Prostate gland (tissue), 2 donors: Measurements from ENCODE around the gene STEEP1. TPM values are rescaled to one million over a fixed set of nuclear protein-coding genes. Genes with fewer than 3 reads are reported as not detected.
A peak's percentile ranks its signal among the peaks of the same experiment; 100 is the strongest.

Experiments
- DNase-seq: peaks from one replicate; pipeline ENCODE4 v3.0.0-alpha.2; 2019; ENCODE audit warnings: low spot score
- H3K27ac ChIP-seq, 2 donors: fragments of 200-600 bp; sonication (generic); 2 replicates each; pipeline ENCODE4 v1.5.1; 2017 to 2019
- H3K27me3 ChIP-seq: fragments of 200-600 bp; sonication (generic); replicated peaks from 2 replicates; pipeline ENCODE4 v1.5.1; 2019; ENCODE audit not compliant: insufficient read depth
- H3K36me3 ChIP-seq, 2 donors: fragments of 200-600 bp; sonication (generic); 1 replicate in 1 of 2; 2 replicates in 1 of 2; pipeline versions ENCODE4 v1.5.1 to v1.8.1; 2017 to 2019
- H3K4me1 ChIP-seq: fragments of 200-600 bp; sonication (generic); replicated peaks from 2 replicates; pipeline ENCODE4 v1.5.1; 2019
- H3K4me3 ChIP-seq, 2 donors: fragments of 200-600 bp; sonication (generic); 2 replicates each; pipeline ENCODE4 v1.5.1; 2017 to 2019
- H3K9me3 ChIP-seq: fragments of 200-600 bp; sonication (generic); 2 replicates; pipeline ENCODE4 v1.5.1; 2017
- CTCF ChIP-seq, 4 experiments: fragments of 200-600 bp in 2 of 4; fragments of 450-650 bp in 2 of 4; sonication (generic) in 2 of 4; IDR thresholded peaks; 1 replicate in 3 of 4; 2 replicates in 1 of 4; pipeline ENCODE4 v1.5.1; 2016 to 2019; ENCODE audit warnings: antibody characterized with exemption in 4 of 4, mild to moderate bottlenecking in 2 of 4, moderate library complexity in 2 of 4
- POLR2A ChIP-seq: fragments of 450-650 bp; IDR thresholded peaks from one replicate; pipeline ENCODE4 v1.6.1; 2016; ENCODE audit warnings: antibody characterized with exemption, mild to moderate bottlenecking
- POLR2AphosphoS5 ChIP-seq: sonication (generic); formaldehyde crosslinking; IDR thresholded peaks from one replicate; pipeline ENCODE4 v1.6.1; 2017; ENCODE audit warnings: antibody characterized with exemption
- WGBS: methylation state at CpG from one replicate; pipeline ENCODE4 v1.1.5; 2018; 5-methylcytosine and 5-hydroxymethylcytosine counted together
- intact Hi-C: fragments of 100-400 bp; cut with DNase I; formaldehyde crosslinking; loops from one replicate; pipeline ENCODE4 v1.14.2; 2022
- total RNA-seq, 2 donors: library from RNA; depleted of rRNA; stranded (reverse); fragments of >200 nt; gene quantifications; one replicate each; pipeline ENCODE4 v1.1.0, GENCODE V29; 2016

Gene STEEP1
- 10 to 100 TPM; 31.9 to 33.4 TPM for total RNA-seq

- no peaks in the 10 kb centered on the region for H3K36me3 ChIP-seq
- peak within 1 kb of the TSS; percentile 42 for H3K4me3 ChIP-seq
- no peaks in the 10 kb centered on the region for H3K4me1 ChIP-seq
- WGBS = 1% methylated on average over 17 of the region's 27 CpGs
- TF ChIP-seq POLR2AphosphoS5 (peak; percentile 96), POLR2A (no peak), CTCF (IDR thresholded peaks at IDR 0.05) (no peak)
- H3K27ac ChIP-seq = peak within 1 kb of the TSS; percentile 63 to 64
- H3K9me3 ChIP-seq = no peaks in the 10 kb centered on the region
- DNase-seq = peak; percentile 79
- H3K27me3 ChIP-seq = no peaks in the 10 kb centered on the region
- intact Hi-C loops = loop anchor here (1.0 kb wide), 1 partner anchor 9 kb away; the partner anchor contains the start of gene UBE2A
Measured at GRCh38 chrX:119565107-119565663, at the start of gene STEEP1. Gene STEEP1, minus strand, starts transcription at chrX:119565409. Its CDS starts 54 bp downstream, at chrX:119565355.

GRCh38 chrX:119614776-119615175 is 49.6 kb upstream of the STEEP1 start:
- H3K27ac ChIP-seq = no peak overlapping the region
- no peak for DNase-seq
- H3K9me3 ChIP-seq = no peaks in the 10 kb centered on the region
- H3K36me3 ChIP-seq = no peaks in the 10 kb centered on the region
- TF ChIP-seq POLR2A (no peak), CTCF (IDR thresholded peaks at IDR 0.05) (no peak), POLR2AphosphoS5 (no peak)
- WGBS = 74% methylated on average over 13 of the region's 13 CpGs
- H3K4me1 ChIP-seq = no peaks in the 10 kb centered on the region
- intact Hi-C loops = loop anchor here (10.0 kb wide), 1 partner anchor 120 kb away; no protein-coding TSS in a partner anchor
- no peaks in the 10 kb centered on the region for H3K27me3 ChIP-seq
- H3K4me3 ChIP-seq = no peak overlapping the region

GRCh38 chrX:119607018-119607389 is 41.8 kb upstream of the STEEP1 start:
- intact Hi-C loops = loop anchor here (10.0 kb wide), 1 partner anchor 268 kb away; the partner anchor contains the start of genes NDUFA1 and RNF113A
- peak overlapping the region; percentile 91 for H3K27ac ChIP-seq
- no peaks in the 10 kb centered on the region for H3K9me3 ChIP-seq
- WGBS = 28% methylated on average over 7 of the region's 7 CpGs
- DNase-seq = no peak
- no peaks in the 10 kb centered on the region for H3K27me3 ChIP-seq
- no peak for TF ChIP-seq CTCF (IDR thresholded peaks at IDR 0.05)
- TF ChIP-seq POLR2A = no peak
- peak overlapping the region; percentile 55 to 56 for H3K4me3 ChIP-seq
- H3K36me3 ChIP-seq = no peaks in the 10 kb centered on the region
- no peaks in the 10 kb centered on the region for H3K4me1 ChIP-seq

GRCh38 chrX:119606280-119607017 is 41.2 kb upstream of the STEEP1 start, which contains the start of gene NKRF:
Gene NKRF, minus strand, starts transcription at chrX:119606424.
- DNase-seq = peak; percentile 87
- H3K36me3 ChIP-seq = no peaks in the 10 kb centered on the region
- H3K4me3 ChIP-seq = peak within 1 kb of the TSS; percentile 55 to 56
- intact Hi-C loops = loop anchor here (10.0 kb wide), 1 partner anchor 268 kb away; the partner anchor contains the start of genes NDUFA1 and RNF113A
- TF ChIP-seq CTCF (IDR thresholded peaks at IDR 0.05) = no peak
- TF ChIP-seq POLR2AphosphoS5 = peak; percentile 96
- TF ChIP-seq POLR2A = peak; percentile 89
- no peaks in the 10 kb centered on the region for H3K9me3 ChIP-seq
- WGBS = 2% methylated on average over 43 of the region's 46 CpGs
- peak within 1 kb of the TSS; percentile 91 for H3K27ac ChIP-seq
- no peaks in the 10 kb centered on the region for H3K4me1 ChIP-seq
- H3K27me3 ChIP-seq = no peaks in the 10 kb centered on the region
